A673 (cell line): ENCODE data around the gene USF2. TPM values are rescaled to one million over a fixed set of nuclear protein-coding genes. Genes with fewer than 3 reads are reported as not detected.

Experiments used
- BruUV-seq: library from RNA; stranded (reverse); fragments of 400-500 nt; replicated peaks from 2 replicates; lab custom pipeline; 2021; lab: Mats Ljungman, UMichigan
- CTCF ChIA-PET: fragments of 300-600 bp; sonication (Branson Sonifier 250); formaldehyde crosslinking; loops from one replicate; lab custom pipeline; 2022; ENCODE audit warnings: antibody characterized with exemption; lab: Charles Lee
- POLR2A ChIA-PET: fragments of 300-600 bp; sonication (Branson Sonifier 250); formaldehyde crosslinking; loops from one replicate; lab custom pipeline; 2022; ENCODE audit warnings: antibody characterized with exemption; ENCODE audit not compliant: low non-redundant PET; lab: Charles Lee
- DNase-seq: peaks from one replicate; pipeline ENCODE4 v3.0.0-alpha.2; 2015; ENCODE audit warnings: low spot score
- H3K27ac ChIP-seq: fragments of 200-600 bp; sonication (generic); 2 replicates; pipeline ENCODE4 v1.5.1; 2016; ENCODE audit warnings: mixed run types, low read depth, mild to moderate bottlenecking, mixed read lengths, antibody characterized with exemption, low read length; ENCODE audit not compliant: poor library complexity, severe bottlenecking
- H3K27me3 ChIP-seq: fragments of 200-600 bp; sonication (generic); replicated peaks from 2 replicates; pipeline ENCODE4 v1.6.1; 2017; ENCODE audit warnings: mixed run types, low read depth, mild to moderate bottlenecking, mixed read lengths, antibody characterized with exemption, low read length; ENCODE audit not compliant: insufficient read depth, poor library complexity
- H3K36me3 ChIP-seq: fragments of 200-600 bp; sonication (generic); 2 replicates; pipeline ENCODE4 v1.6.1; 2016; ENCODE audit warnings: mixed run types, mild to moderate bottlenecking, mixed read lengths, antibody characterized with exemption, low read length; ENCODE audit not compliant: insufficient read depth, poor library complexity, severe bottlenecking
- H3K4me1 ChIP-seq: fragments of 200-600 bp; sonication (generic); 2 replicates; pipeline ENCODE4 v1.6.1; 2017; ENCODE audit warnings: mixed run types, mild to moderate bottlenecking, mixed read lengths, antibody characterized with exemption, low read length; ENCODE audit not compliant: insufficient read depth, poor library complexity, severe bottlenecking
- H3K4me3 ChIP-seq: fragments of 200-600 bp; sonication (generic); 2 replicates; pipeline ENCODE4 v1.5.1; 2016; ENCODE audit warnings: low read depth, mixed run types, mild to moderate bottlenecking, mixed read lengths, low read length; ENCODE audit not compliant: poor library complexity, severe bottlenecking
- H3K9me3 ChIP-seq: fragments of 200-600 bp; sonication (generic); 2 replicates; pipeline ENCODE4 v1.6.1; 2016; ENCODE audit warnings: mixed run types, low read depth, mild to moderate bottlenecking, mixed read lengths, antibody characterized with exemption, low read length; ENCODE audit not compliant: poor library complexity, severe bottlenecking
- CTCF ChIP-seq: fragments of 300-800, 200-600 bp; sonication (generic); conservative IDR thresholded peaks from 2 replicates; pipeline ENCODE4 v1.5.1; 2017; ENCODE audit warnings: low read depth, mild to moderate bottlenecking, antibody characterized with exemption, low read length, moderate library complexity, mixed read lengths
- EZH2 ChIP-seq: fragments of 200-600 bp; sonication (generic); IDR thresholded peaks from 2 replicates; pipeline ENCODE4 v1.6.1; 2017; ENCODE audit warnings: borderline replicate concordance, low read depth, mild to moderate bottlenecking, mixed read lengths, antibody characterized with exemption, low read length; ENCODE audit not compliant: poor library complexity, severe bottlenecking
- intact Hi-C: fragments of 100-400 bp; cut with micrococcal nuclease; formaldehyde crosslinking; loops from one replicate; pipeline ENCODE4 v1.10.0; 2022; ENCODE audit not compliant: unreplicated experiment
- total RNA-seq: library from RNA; stranded (reverse); gene quantifications from 2 replicates; pipeline ENCODE4 v1.2.3, GENCODE V29; 2021

Gene USF2
- total RNA-seq, 1 experiment from 2014 or later = 82.0 TPM

GRCh38 chr19:35296644-35297514, 28.1 kb downstream of the USF2 start:
- H3K27ac ChIP-seq = no peak overlapping the region
- TF ChIP-seq EZH2 (no peak), CTCF (no peak)
- intact Hi-C loops = no loop called here
- CTCF ChIA-PET = interaction anchor here (1.1 kb wide), 1 partner anchor 15 kb away, joined by 3 read pairs; no protein-coding TSS in a partner anchor
- BruUV-seq = no TSS peak
- no peak for DNase-seq
- H3K36me3 ChIP-seq = no peaks in the 10 kb centered on the region
- no peaks in the 10 kb centered on the region for H3K4me1 ChIP-seq
- H3K9me3 ChIP-seq = no peaks in the 10 kb centered on the region
- POLR2A ChIA-PET = no interaction called here
- H3K4me3 ChIP-seq = no peak overlapping the region
- H3K27me3 ChIP-seq = peaks cover 30% of the 10 kb centered on the region

- no TSS peak for BruUV-seq
- no peak overlapping the region for H3K4me3 ChIP-seq
These were observed 28.7 kb downstream of the USF2 start for GRCh38 chr19:35297515-35297848.

GRCh38 chr19:35297922-35298321, 29.2 kb downstream of the USF2 start:
- ChIA-PET CTCF (no interaction called here), POLR2A (no interaction called here)
- Histone ChIP-seq H3K27ac (no peak overlapping the region), H3K36me3 (no peaks in the 10 kb centered on the region), H3K4me3 (no peak overlapping the region), H3K4me1 (no peaks in the 10 kb centered on the region), H3K9me3 (no peaks in the 10 kb centered on the region), H3K27me3 (peaks cover 19% of the 10 kb centered on the region)
- no TSS peak for BruUV-seq
- intact Hi-C loops = no loop called here
- DNase-seq = no peak
- TF ChIP-seq EZH2 (no peak), CTCF (no peak)

More at GRCh38 chr19:35297515-35297848, 28.7 kb downstream of the USF2 start:
- CTCF ChIA-PET = no interaction called here
- no peak for TF ChIP-seq EZH2
- TF ChIP-seq CTCF = no peak
- H3K27ac ChIP-seq = no peak overlapping the region
- POLR2A ChIA-PET = no interaction called here
- intact Hi-C loops = no loop called here
- H3K27me3 ChIP-seq = peaks cover 24% of the 10 kb centered on the region
- DNase-seq = no peak
- H3K36me3 ChIP-seq = no peaks in the 10 kb centered on the region
- no peaks in the 10 kb centered on the region for H3K9me3 ChIP-seq
- no peaks in the 10 kb centered on the region for H3K4me1 ChIP-seq
